Activated naive CD4-positive, alpha-beta T cell treated with anti-CD3 and anti-CD28 coated beads, Interleukin-2, amount 50 U/mL, for 24 hours (primary cell): ENCODE results near the gene PGC.
"Not testable (repeated sequence)": the region's sequence is repeated elsewhere in the genome, so short reads cannot be mapped to it uniquely, and the experiment has no call there.

Experiments used
- H3K27ac Mint-ChIP-seq: one replicate; pipeline ENCODE4 v1.8.0; 2021; ENCODE audit warnings: mild to moderate bottlenecking, mixed read lengths
- H3K27me3 Mint-ChIP-seq: one replicate; pipeline ENCODE4 v1.8.0; 2021; ENCODE audit warnings: mixed read lengths
- H3K36me3 Mint-ChIP-seq: one replicate; pipeline ENCODE4 v1.8.0; 2021; ENCODE audit warnings: mixed read lengths
- H3K4me1 Mint-ChIP-seq: one replicate; pipeline ENCODE4 v1.8.0; 2021; ENCODE audit warnings: mixed read lengths
- H3K4me3 Mint-ChIP-seq: one replicate; pipeline ENCODE4 v1.8.0; 2021; ENCODE audit warnings: mild to moderate bottlenecking, mixed read lengths
- H3K9me3 Mint-ChIP-seq: one replicate; pipeline ENCODE4 v1.8.0; 2021; ENCODE audit warnings: mixed read lengths

The PGC gene

DNA sequence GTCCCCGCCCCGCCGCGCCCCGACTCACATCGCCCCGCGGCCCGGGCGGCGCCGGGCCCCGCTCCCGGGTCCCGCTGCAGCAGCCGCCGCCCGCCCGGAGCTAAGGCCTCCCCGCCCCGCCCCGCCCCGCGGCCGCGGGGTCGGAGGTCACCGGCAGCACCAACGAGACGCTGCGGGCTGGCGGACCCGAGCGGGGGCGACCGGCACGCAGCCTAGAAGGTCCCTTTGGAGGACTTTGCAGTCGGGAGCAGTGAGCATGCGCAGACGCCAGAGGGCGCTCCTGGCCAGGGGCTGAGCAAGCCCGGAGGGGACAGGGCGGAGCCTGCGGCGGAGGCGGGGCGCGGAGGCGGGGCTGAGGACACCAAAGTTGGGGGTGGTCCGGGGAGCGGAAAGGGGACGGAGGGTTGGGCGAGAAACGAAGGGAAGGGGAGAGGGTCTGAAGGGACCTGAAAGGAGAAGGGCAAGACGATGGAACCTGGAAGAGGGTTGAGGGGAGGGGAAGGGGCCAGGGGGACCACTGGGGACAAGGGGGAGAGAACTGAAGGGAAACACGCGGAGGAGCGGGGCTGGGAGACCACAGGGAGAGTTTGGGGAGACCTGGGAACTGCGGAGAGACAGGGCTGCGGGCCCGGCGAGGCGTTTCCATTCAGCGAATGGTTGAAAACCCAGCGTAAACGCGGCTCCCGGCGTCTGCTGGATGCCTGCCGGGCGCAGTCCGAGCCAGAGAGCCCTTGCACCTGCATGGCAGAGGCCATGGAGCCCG is 32.8 kb upstream of the PGC start, which contains the start of gene FRS3:
FRS3 (minus strand) TSS at position 113 of the 763 bp plus-strand sequence. CDS start 2,913 bp downstream, outside the sequence.
- Mint-ChIP-seq H3K27ac (peak within 1 kb of the TSS; percentile 84), H3K36me3 (peaks cover 1% of the 10 kb centered on the region), H3K4me3 (peak within 1 kb of the TSS; percentile 91), H3K4me1 (peaks cover 11% of the 10 kb centered on the region), H3K9me3 (no peaks in the 10 kb centered on the region), H3K27me3 (no peaks in the 10 kb centered on the region)

DNA sequence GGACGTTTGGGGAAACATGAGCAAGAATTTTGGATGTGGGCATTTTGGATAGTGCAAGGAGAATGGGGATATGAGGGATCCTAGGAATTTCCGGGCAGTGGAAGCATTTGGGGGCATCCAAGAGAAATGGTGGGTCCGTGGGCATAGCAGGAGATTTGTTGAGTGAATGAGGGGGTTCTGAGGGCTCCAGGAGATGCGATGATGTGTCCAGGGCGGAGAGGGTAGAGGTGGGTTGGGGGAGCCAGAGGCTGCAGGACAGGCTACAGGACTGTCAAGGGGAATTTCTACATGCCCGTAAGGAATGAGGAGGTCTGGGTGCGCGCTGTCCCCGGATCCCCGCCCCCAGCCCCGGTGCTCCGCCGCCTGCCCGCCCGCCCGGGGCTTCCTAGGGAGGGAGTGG is 32.1 kb upstream of the PGC start:
- H3K9me3 Mint-ChIP-seq, result no peaks in the 10 kb centered on the region
- no peaks in the 10 kb centered on the region for H3K27me3 Mint-ChIP-seq
- peaks cover 1% of the 10 kb centered on the region for H3K36me3 Mint-ChIP-seq
- H3K27ac Mint-ChIP-seq, result peak overlapping the region; percentile 84
- peak overlapping the region; percentile 91 for H3K4me3 Mint-ChIP-seq
- peaks cover 11% of the 10 kb centered on the region for H3K4me1 Mint-ChIP-seq

- Mint-ChIP-seq H3K9me3 (no peaks in the 10 kb centered on the region), H3K4me1 (peaks cover 11% of the 10 kb centered on the region), H3K27me3 (no peaks in the 10 kb centered on the region), H3K36me3 (peaks cover 1% of the 10 kb centered on the region), H3K4me3 (peak overlapping the region; percentile 91), H3K27ac (peak overlapping the region; percentile 65)
Observed at GRCh38 chr6:41778895-41779294, 31.7 kb upstream of the PGC start.

DNA sequence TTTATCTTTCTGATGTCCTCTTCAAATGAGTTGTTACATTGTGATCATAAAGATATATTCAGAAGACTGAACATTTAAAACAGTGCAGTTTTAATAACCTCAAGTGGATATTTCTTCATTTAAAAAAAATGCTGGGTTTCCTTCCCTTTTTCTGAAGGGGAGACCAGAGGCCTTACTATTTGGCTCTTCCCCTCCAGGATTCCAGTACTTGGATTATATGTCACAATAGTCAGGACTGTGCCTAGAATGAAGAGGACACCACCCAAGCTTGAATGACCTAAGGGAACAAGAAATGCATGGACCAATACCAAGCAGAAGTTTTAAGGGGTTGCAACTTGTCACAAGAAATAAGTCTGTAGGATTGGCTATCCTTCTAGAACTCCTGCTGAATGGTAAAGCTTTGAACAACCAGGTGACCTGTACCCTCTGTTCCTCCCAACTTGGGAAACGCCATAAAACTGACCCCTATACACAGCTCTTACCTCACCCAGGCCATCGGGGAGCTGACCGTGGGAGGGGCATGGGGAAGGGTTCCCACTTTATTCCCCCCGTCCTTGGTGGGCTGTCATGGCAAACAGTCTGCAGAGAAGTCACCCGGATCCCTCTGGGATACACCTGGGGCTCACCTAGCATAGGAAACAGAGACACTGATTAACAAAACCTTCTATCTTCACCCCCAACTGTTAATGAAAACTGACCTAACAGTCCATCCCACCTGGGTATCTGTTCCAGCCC is 30.5 kb upstream of the PGC start:
- Mint-ChIP-seq H3K27me3 (no peaks in the 10 kb centered on the region), H3K36me3 (peaks cover 1% of the 10 kb centered on the region), H3K4me3 (no peak overlapping the region), H3K4me1 (peaks cover 11% of the 10 kb centered on the region), H3K9me3 (no peaks in the 10 kb centered on the region), H3K27ac (no peak overlapping the region)

GRCh38 chr6:41775293-41775882 is 28.2 kb upstream of the PGC start:
- no peaks in the 10 kb centered on the region for H3K9me3 Mint-ChIP-seq
- H3K27ac Mint-ChIP-seq, result no peak overlapping the region
- H3K4me1 Mint-ChIP-seq, result peaks cover 11% of the 10 kb centered on the region
- H3K36me3 Mint-ChIP-seq, result peaks cover 1% of the 10 kb centered on the region
- no peak overlapping the region for H3K4me3 Mint-ChIP-seq
- no peaks in the 10 kb centered on the region for H3K27me3 Mint-ChIP-seq

- H3K36me3 Mint-ChIP-seq, result peaks cover 1% of the 10 kb centered on the region
- no peak overlapping the region for H3K4me3 Mint-ChIP-seq
Observed at GRCh38 chr6:41774841-41775240, 27.6 kb upstream of the PGC start.

DNA sequence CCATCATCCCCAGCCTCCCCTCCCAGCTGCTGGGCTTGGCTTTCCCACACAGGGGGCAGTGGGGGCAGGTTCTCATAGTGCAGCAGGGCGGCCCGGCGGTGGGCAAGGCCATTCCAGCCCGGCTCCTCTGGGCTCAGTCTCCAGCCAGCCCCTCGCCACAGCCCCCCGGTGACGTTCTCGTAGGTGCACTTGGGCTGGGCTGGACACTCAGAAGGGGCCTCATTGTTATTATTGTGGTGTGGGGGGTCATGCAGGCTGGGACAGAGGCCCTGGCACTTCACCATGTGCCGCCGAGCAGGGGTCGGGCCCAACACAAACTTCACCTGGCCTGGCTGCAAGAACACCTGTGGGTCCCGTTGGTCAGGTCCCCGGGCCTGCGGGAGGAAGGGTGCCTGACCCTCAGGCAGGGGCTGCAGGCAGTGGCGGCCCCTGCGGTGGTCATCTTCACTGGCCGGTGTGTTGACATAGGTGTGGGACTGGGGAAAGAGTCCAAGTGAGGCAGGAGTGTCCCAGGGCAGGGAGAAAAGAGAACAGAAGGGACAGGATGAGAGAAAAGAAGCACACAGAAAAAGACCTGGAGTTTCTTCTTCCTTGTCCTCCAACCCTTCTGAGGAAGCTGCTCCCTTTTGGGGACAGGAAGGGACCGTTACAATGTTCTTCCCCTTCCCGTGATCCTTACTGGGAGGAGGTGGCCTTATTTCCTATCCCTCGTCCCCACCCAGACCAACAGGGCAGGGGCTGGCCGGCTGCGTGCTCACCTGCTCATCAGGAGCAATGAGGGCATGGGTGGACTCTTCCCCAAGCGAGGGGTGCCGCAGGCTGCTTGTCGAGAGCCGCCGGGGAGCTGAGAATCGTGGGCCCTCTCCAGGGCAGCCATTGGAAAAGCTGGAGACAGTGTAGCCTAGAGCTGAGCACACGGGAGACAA is 24.1 kb upstream of the PGC start:
- Mint-ChIP-seq H3K27me3 (no peaks in the 10 kb centered on the region), H3K4me1 (no peaks in the 10 kb centered on the region), H3K4me3 (no peak overlapping the region), H3K9me3 (no peaks in the 10 kb centered on the region), H3K27ac (no peak overlapping the region), H3K36me3 (no peaks in the 10 kb centered on the region)

More at GRCh38 chr6:41774841-41775240, 27.6 kb upstream of the PGC start:
- Mint-ChIP-seq H3K9me3 (no peaks in the 10 kb centered on the region), H3K4me1 (peaks cover 6% of the 10 kb centered on the region), H3K27ac (no peak overlapping the region), H3K27me3 (no peaks in the 10 kb centered on the region)

DNA sequence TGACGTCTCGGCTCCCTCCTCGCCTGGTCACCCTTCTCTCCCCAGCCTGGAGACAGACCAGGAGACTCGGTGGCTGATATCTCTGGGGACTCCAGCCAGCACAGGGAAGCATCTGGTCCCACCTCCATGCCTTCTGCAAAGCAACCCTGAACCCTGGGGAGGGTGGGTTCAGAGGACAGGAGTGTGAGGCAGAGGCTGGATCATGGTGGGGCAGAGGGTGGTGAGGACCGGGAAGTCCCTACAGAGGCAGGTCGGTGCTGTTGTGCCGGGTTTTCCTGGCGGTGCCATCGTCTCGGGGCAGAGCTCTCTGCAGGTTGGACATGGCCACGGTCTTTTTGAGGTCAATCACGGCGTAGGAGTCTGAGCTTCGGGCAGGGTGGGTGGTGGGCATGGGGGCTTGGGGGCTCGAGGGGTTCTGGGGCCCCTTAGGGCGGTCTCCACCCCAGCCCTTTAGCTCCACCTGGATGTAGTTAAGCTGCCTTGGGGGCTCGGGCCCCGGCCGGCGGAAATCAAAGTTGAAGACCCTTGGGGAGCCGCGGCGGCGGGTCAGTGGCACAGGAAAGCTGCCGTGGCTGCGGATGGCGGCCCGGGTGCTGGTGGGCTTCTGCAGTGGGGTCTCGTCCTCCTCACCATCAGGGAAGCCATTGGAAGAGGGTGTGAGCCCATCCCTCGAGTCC is 23.3 kb upstream of the PGC start:
- Mint-ChIP-seq H3K4me3 (no peak overlapping the region), H3K4me1 (no peaks in the 10 kb centered on the region), H3K27me3 (no peaks in the 10 kb centered on the region), H3K27ac (no peak overlapping the region), H3K36me3 (no peaks in the 10 kb centered on the region), H3K9me3 (no peaks in the 10 kb centered on the region)

DNA sequence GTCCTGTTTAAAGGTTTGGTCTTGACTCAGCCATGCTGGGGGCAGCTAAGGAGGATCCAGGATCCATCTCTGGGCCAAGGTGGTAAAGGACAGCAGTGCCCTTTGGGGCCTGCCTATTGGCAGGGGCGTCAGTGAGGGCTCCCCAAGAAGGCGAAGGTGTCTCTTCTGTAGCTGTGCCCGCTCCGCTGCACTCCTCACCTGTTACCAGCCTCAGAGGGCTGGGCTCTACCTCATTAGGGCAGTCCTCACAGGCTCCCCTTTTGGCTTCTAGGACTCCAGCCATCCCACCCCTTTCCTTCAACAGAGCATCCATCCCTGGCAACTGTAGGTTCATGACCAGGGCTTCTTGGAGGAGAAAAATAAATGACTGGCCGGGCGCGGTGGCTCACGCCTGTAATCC is 22.2 kb upstream of the PGC start:
- Mint-ChIP-seq H3K36me3 (no peaks in the 10 kb centered on the region), H3K4me1 (no peaks in the 10 kb centered on the region), H3K27ac (no peak overlapping the region), H3K9me3 (no peaks in the 10 kb centered on the region), H3K4me3 (no peak overlapping the region), H3K27me3 (no peaks in the 10 kb centered on the region)

DNA sequence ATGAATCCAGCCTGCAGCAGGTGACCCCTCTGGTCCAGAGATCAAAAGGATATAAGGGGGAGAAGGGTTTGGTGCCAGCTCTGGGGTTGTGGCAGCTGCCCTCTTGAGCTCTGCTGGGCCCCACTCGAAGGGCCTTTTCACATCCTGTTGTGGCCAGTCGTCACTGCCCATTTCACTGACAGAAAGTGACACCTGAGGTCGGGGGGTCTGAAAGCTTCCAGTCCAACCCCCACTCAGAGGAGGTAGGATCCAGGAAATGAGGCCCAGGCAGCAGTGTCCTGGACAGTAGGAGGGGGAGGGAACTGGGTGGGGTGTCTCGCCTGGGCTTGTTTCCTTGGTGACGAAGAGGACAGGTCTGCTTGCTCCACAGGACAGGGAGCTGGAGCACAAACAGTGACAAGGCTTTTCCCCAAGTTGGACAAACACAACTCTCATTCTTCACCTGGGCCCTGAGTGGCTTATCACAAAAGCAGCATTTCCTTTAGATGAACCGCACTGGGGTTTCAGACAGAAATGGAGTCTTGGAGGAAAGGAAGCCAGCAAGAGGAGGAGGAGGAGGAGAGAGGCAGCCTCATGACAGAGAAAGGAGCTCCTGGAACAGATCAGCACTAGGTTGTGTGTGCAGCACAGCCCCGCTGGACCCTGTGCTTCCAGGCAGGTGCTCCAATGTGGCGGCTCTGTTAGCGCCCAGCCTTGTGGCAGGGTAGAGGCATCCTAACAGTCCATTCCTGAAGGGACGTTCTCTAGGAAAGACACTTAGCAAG is 21.5 kb upstream of the PGC start:
- Mint-ChIP-seq H3K27me3 (no peaks in the 10 kb centered on the region), H3K4me3 (no peak overlapping the region), H3K27ac (no peak overlapping the region), H3K4me1 (no peaks in the 10 kb centered on the region), H3K36me3 (no peaks in the 10 kb centered on the region), H3K9me3 (no peaks in the 10 kb centered on the region)

GRCh38 chr6:41767112-41767833 is 20.1 kb upstream of the PGC start:
- Mint-ChIP-seq H3K9me3 (no peaks in the 10 kb centered on the region), H3K4me3 (no peak overlapping the region), H3K36me3 (no peaks in the 10 kb centered on the region), H3K27ac (no peak overlapping the region), H3K4me1 (no peaks in the 10 kb centered on the region), H3K27me3 (no peaks in the 10 kb centered on the region)

DNA sequence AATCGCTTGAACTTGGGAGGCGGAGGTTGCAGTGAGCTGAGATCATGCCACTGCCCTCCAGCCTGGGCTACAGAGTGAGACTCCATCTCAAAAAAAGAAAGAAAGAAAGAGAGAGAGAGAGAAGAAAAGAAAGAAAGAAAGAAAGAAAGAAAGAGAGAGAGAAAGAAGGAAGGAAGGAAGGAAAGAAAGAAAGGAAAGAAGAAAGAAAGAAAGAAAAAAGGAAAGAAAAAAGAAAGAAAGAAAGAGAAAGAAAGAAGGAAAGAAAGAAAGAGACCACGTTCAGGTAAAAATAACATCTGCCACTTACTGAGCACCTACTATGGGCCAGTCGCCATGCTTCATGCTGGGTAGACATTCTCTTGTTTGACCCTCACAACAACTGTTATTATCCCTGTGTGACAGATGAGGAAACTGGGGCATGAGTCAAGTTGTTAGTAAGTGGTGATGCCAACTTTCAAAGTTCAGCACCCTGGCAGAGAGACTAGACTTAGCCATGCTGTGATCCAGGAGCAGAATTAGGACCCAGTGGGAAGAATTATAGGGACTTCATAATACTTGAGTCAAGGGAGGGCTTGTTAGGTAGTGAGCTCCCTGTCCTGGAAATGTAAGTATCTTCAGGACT is 19.0 kb upstream of the PGC start:
- not testable (repeated sequence) for H3K4me3 Mint-ChIP-seq, H3K36me3 Mint-ChIP-seq, H3K4me1 Mint-ChIP-seq, H3K27me3 Mint-ChIP-seq, H3K27ac Mint-ChIP-seq, H3K9me3 Mint-ChIP-seq

DNA sequence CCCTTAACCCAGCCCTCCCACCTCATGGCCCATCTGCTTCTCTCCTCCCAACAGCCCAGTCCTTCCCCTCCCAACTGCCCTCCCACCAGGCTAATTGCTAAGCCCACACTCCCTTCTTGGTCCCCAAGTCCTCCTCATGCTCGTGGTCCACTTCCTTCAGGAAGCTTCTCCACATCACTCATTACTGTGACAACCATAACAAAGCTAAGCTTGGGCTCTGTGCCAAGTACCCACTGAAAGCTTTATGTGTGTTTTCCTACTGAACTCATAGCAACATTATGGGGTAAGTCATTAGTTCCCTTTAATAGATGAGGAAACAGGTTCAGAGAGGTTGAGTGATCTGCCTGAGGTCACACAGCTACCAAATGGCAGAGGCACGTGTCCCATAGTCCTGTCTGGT is 16.3 kb upstream of the PGC start:
- Mint-ChIP-seq H3K4me1 (no peaks in the 10 kb centered on the region), H3K9me3 (no peaks in the 10 kb centered on the region), H3K27ac (no peak overlapping the region), H3K4me3 (no peak overlapping the region), H3K36me3 (no peaks in the 10 kb centered on the region), H3K27me3 (peaks cover 1% of the 10 kb centered on the region)
